ENCODE measurements around the gene GHRHR.

The GHRHR gene

DNA sequence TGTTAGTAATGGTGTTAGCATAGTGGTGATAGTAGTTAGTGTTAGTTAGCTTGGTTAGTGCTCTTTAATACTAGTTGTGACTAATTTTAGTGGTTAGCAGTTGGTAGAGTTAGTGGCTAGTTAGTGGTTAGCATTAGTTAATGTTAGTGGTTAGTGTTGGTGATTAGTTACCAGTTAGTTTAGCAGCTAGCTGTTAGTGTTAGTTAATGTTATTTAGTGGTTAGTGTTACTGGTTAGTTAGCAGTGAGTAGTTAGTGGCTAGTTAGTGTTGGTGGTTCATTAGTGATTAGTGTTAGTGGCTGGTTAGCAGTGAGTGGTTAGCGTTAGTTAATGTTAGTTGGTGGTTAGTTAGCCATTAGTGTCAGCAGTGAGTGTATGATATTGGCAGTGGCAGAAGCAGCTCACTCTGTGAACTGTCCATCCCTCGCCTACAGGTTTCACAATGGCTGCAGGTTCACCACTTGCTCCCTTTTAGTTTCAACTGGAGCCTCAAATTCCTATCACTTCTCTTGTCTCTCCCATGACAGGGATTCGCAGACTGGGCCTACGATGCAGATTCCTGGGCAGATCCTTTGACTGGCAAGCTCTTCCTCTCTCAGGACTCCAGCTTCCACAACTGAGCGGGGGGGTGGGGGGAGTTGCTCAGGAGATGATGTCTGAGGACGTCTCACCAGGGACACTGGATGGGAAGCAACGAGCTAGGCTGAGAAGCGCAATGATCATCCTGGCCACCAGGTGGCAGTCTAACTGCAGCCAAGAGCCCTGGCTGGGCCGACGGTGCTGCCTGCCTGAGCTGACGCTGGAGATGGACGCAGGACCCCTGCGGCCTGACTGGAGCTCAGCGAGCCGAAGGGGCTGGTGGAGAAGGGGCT lies 19.5 kb downstream of the GHRHR start:
- H3K27ac ChIP-seq (ENCODE audit: low read depth, low read length): no peak overlapping the region
- no peaks in the 10 kb centered on the region for H3K9me3 ChIP-seq (ENCODE audit: control insufficient read depth in 1 of 2, low read length in 2 of 2)
- H3K4me3 ChIP-seq (ENCODE audit: low read depth in 1 of 2, low read length in 2 of 2): no peak overlapping the region

DNA sequence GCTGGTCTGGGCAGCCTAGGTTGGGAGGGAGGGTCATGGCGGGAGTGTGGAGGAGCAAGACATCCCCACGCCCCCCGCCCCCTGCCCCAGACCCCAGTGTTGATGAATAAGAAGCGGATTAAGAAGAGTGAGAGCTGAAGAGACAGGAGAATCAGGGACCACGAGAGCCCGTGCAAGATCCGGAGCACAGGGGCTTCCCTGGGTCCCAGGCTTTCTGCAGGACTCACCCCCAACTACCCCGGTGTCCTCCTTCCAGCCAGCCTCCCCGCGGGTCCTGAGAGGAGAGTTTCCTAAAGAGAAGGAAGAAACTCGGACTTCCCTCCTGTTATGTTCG lies 20.1 kb downstream of the GHRHR start:
- Histone ChIP-seq H3K27me3 (ENCODE audit: control insufficient read depth in 1 of 2, insufficient read depth in 2 of 2, low read length in 2 of 2) (peaks cover 0 to 9% of the 10 kb centered on the region in 2 donors), H3K27ac (ENCODE audit: low read depth, low read length) (no peak overlapping the region), H3K36me3 (ENCODE audit: control insufficient read depth in 1 of 2, insufficient read depth in 2 of 2, low read length in 2 of 2) (no peaks in the 10 kb centered on the region), H3K4me3 (ENCODE audit: low read depth in 1 of 2, low read length in 2 of 2) (no peak overlapping the region), H3K9me3 (ENCODE audit: control insufficient read depth in 1 of 2, low read length in 2 of 2) (no peaks in the 10 kb centered on the region), H3K4me1 (ENCODE audit: control insufficient read depth in 1 of 2, insufficient read depth in 2 of 2, low read length in 2 of 2) (peaks cover 4 to 10% of the 10 kb centered on the region in 2 donors), H3K9ac (ENCODE audit: low read depth in 1 of 2, low read length in 2 of 2) (no peak overlapping the region)

More for the DNA sequence above, 19.5 kb downstream of the GHRHR start:
- H3K27me3 ChIP-seq (ENCODE audit: control insufficient read depth in 1 of 2, insufficient read depth in 2 of 2, low read length in 2 of 2): peaks cover 0 to 9% of the 10 kb centered on the region in 2 donors
- H3K9ac ChIP-seq (ENCODE audit: low read depth in 1 of 2, low read length in 2 of 2): no peak overlapping the region
- H3K4me1 ChIP-seq (ENCODE audit: control insufficient read depth in 1 of 2, insufficient read depth in 2 of 2, low read length in 2 of 2): peaks cover 0 to 4% of the 10 kb centered on the region in 2 donors
- no peaks in the 10 kb centered on the region for H3K36me3 ChIP-seq (ENCODE audit: control insufficient read depth in 1 of 2, insufficient read depth in 2 of 2, low read length in 2 of 2)

GRCh38 chr7:30984359-30985107 lies 20.8 kb downstream of the GHRHR start:
- Histone ChIP-seq H3K27me3 (ENCODE audit: control insufficient read depth in 1 of 2, insufficient read depth in 2 of 2, low read length in 2 of 2) (peaks cover 0 to 9% of the 10 kb centered on the region in 2 donors), H3K9me3 (ENCODE audit: control insufficient read depth in 1 of 2, low read length in 2 of 2) (no peaks in the 10 kb centered on the region), H3K4me3 (ENCODE audit: low read depth in 1 of 2, low read length in 2 of 2) (no peak overlapping the region), H3K4me1 (ENCODE audit: control insufficient read depth in 1 of 2, insufficient read depth in 2 of 2, low read length in 2 of 2) (peaks cover 11 to 13% of the 10 kb centered on the region in 2 donors), H3K27ac (ENCODE audit: low read depth, low read length) (no peak overlapping the region), H3K36me3 (ENCODE audit: control insufficient read depth in 1 of 2, insufficient read depth in 2 of 2, low read length in 2 of 2) (no peaks in the 10 kb centered on the region), H3K9ac (ENCODE audit: low read depth in 1 of 2, low read length in 2 of 2) (no peak overlapping the region)

DNA sequence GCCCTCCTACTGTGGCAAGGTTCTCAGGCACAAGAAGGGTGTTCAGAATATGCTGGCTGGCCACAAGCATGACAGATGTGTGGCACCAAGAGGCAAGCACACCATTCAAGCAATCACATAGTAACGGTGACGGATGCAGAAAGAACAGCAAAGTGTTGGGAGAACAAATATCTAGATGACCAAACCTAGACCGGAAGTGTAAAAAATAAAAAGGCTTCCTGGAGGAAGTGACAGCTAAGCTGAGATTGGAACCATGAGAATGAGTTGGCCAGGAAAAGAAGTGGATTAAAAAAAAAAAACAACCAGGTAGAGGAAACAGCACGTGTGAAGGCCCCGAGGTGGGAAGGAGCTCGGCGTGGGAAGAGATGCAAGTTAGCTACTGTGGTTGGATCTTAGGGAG lies 22.0 kb downstream of the GHRHR start:
- Histone ChIP-seq H3K36me3 (ENCODE audit: control insufficient read depth in 1 of 2, insufficient read depth in 2 of 2, low read length in 2 of 2) (no peaks in the 10 kb centered on the region), H3K27ac (ENCODE audit: low read depth, low read length) (no peak overlapping the region), H3K9ac (ENCODE audit: low read depth in 1 of 2, low read length in 2 of 2) (no peak overlapping the region), H3K4me1 (ENCODE audit: control insufficient read depth in 1 of 2, insufficient read depth in 2 of 2, low read length in 2 of 2) (peaks cover 18 to 19% of the 10 kb centered on the region in 2 donors), H3K27me3 (ENCODE audit: control insufficient read depth in 1 of 2, insufficient read depth in 2 of 2, low read length in 2 of 2) (peaks cover 0 to 9% of the 10 kb centered on the region in 2 donors), H3K4me3 (ENCODE audit: low read depth in 1 of 2, low read length in 2 of 2) (no peak overlapping the region), H3K9me3 (ENCODE audit: control insufficient read depth in 1 of 2, low read length in 2 of 2) (no peaks in the 10 kb centered on the region)

GRCh38 chr7:30986331-30986730 lies 22.6 kb downstream of the GHRHR start:
- Histone ChIP-seq H3K36me3 (ENCODE audit: control insufficient read depth in 1 of 2, insufficient read depth in 2 of 2, low read length in 2 of 2) (no peaks in the 10 kb centered on the region), H3K27me3 (ENCODE audit: control insufficient read depth in 1 of 2, insufficient read depth in 2 of 2, low read length in 2 of 2) (peaks cover 0 to 9% of the 10 kb centered on the region in 2 donors), H3K9me3 (ENCODE audit: control insufficient read depth in 1 of 2, low read length in 2 of 2) (no peaks in the 10 kb centered on the region), H3K27ac (ENCODE audit: low read depth, low read length) (no peak overlapping the region), H3K4me1 (ENCODE audit: control insufficient read depth in 1 of 2, insufficient read depth in 2 of 2, low read length in 2 of 2) (peaks cover 18 to 19% of the 10 kb centered on the region in 2 donors), H3K4me3 (ENCODE audit: low read depth in 1 of 2, low read length in 2 of 2) (no peak overlapping the region), H3K9ac (ENCODE audit: low read depth in 1 of 2, low read length in 2 of 2) (no peak overlapping the region)

- H3K4me1 ChIP-seq (ENCODE audit: control insufficient read depth in 1 of 2, insufficient read depth in 2 of 2, low read length in 2 of 2): peaks cover 18 to 19% of the 10 kb centered on the region in 2 donors
Measured at GRCh38 chr7:30986738-30987137, 23.0 kb downstream of the GHRHR start.

DNA sequence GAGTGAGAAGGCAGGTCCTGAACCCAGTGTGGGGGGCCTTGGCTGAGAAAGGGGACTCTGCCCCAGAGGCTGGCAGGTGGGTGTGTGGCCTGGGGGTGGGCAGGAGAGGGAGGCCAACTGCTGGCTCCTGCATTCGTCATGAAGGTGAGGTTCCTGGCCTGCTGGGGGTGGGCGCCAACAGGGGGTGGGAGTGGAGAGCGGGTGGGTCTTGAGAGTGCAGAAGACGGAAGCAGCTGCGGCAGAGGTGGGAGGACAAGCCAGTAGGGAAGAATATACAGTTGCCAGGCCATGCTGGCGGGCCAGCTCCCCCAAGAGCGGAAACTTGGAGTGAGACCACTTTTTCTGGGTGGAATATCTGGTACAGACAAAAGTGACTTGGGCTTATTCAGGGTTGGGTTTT lies 23.4 kb downstream of the GHRHR start:
- Histone ChIP-seq H3K4me3 (ENCODE audit: low read depth in 1 of 2, low read length in 2 of 2) (no peak overlapping the region), H3K9ac (ENCODE audit: low read depth in 1 of 2, low read length in 2 of 2) (no peak overlapping the region), H3K9me3 (ENCODE audit: control insufficient read depth in 1 of 2, low read length in 2 of 2) (no peaks in the 10 kb centered on the region), H3K27ac (ENCODE audit: low read depth, low read length) (no peak overlapping the region), H3K36me3 (ENCODE audit: control insufficient read depth in 1 of 2, insufficient read depth in 2 of 2, low read length in 2 of 2) (no peaks in the 10 kb centered on the region), H3K4me1 (ENCODE audit: control insufficient read depth in 1 of 2, insufficient read depth in 2 of 2, low read length in 2 of 2) (peaks cover 18 to 19% of the 10 kb centered on the region in 2 donors), H3K27me3 (ENCODE audit: control insufficient read depth in 1 of 2, insufficient read depth in 2 of 2, low read length in 2 of 2) (peaks cover 0 to 9% of the 10 kb centered on the region in 2 donors)

More at GRCh38 chr7:30986738-30987137, 23.0 kb downstream of the GHRHR start:
- H3K27ac ChIP-seq (ENCODE audit: low read depth, low read length): no peak overlapping the region
- H3K9me3 ChIP-seq (ENCODE audit: control insufficient read depth in 1 of 2, low read length in 2 of 2): no peaks in the 10 kb centered on the region
- H3K36me3 ChIP-seq (ENCODE audit: control insufficient read depth in 1 of 2, insufficient read depth in 2 of 2, low read length in 2 of 2): no peaks in the 10 kb centered on the region
- H3K4me3 ChIP-seq (ENCODE audit: low read depth in 1 of 2, low read length in 2 of 2): no peak overlapping the region
- H3K27me3 ChIP-seq (ENCODE audit: control insufficient read depth in 1 of 2, insufficient read depth in 2 of 2, low read length in 2 of 2): peaks cover 0 to 9% of the 10 kb centered on the region in 2 donors
- no peak overlapping the region for H3K9ac ChIP-seq (ENCODE audit: low read depth in 1 of 2, low read length in 2 of 2)

- Histone ChIP-seq H3K9ac (ENCODE audit: low read depth in 1 of 2, low read length in 2 of 2) (no peak overlapping the region), H3K36me3 (ENCODE audit: control insufficient read depth in 1 of 2, insufficient read depth in 2 of 2, low read length in 2 of 2) (no peaks in the 10 kb centered on the region), H3K4me1 (ENCODE audit: control insufficient read depth in 1 of 2, insufficient read depth in 2 of 2, low read length in 2 of 2) (peaks cover 18 to 19% of the 10 kb centered on the region in 2 donors), H3K4me3 (ENCODE audit: low read depth in 1 of 2, low read length in 2 of 2) (no peak overlapping the region), H3K9me3 (ENCODE audit: control insufficient read depth in 1 of 2, low read length in 2 of 2) (no peaks in the 10 kb centered on the region), H3K27me3 (ENCODE audit: control insufficient read depth in 1 of 2, insufficient read depth in 2 of 2, low read length in 2 of 2) (peaks cover 0 to 5% of the 10 kb centered on the region in 2 donors), H3K27ac (ENCODE audit: low read depth, low read length) (no peak overlapping the region)
Measured at GRCh38 chr7:30987936-30988335, 24.2 kb downstream of the GHRHR start.

- no peak overlapping the region for H3K27ac ChIP-seq (ENCODE audit: low read depth, low read length)
Measured at GRCh38 chr7:30988351-30989005, 24.7 kb downstream of the GHRHR start.

More at GRCh38 chr7:30988351-30989005, 24.7 kb downstream of the GHRHR start:
- Histone ChIP-seq H3K27me3 (ENCODE audit: control insufficient read depth in 1 of 2, insufficient read depth in 2 of 2, low read length in 2 of 2) (no peaks in the 10 kb centered on the region), H3K4me1 (ENCODE audit: control insufficient read depth in 1 of 2, insufficient read depth in 2 of 2, low read length in 2 of 2) (peaks cover 18 to 19% of the 10 kb centered on the region in 2 donors), H3K9me3 (ENCODE audit: control insufficient read depth in 1 of 2, low read length in 2 of 2) (no peaks in the 10 kb centered on the region), H3K4me3 (ENCODE audit: low read depth in 1 of 2, low read length in 2 of 2) (no peak overlapping the region), H3K9ac (ENCODE audit: low read depth in 1 of 2, low read length in 2 of 2) (no peak overlapping the region), H3K36me3 (ENCODE audit: control insufficient read depth in 1 of 2, insufficient read depth in 2 of 2, low read length in 2 of 2) (no peaks in the 10 kb centered on the region)
